ENCODE results near the gene PHLDB1. TPM values are rescaled to one million over a fixed set of nuclear protein-coding genes. Genes with fewer than 3 reads are reported as not detected.
A peak's percentile ranks its signal among the peaks of the same experiment; 100 is the strongest.

Gene PHLDB1
- polyA plus RNA-seq, 1 of the 3 experiments (the other 2 are of a cell fraction) = 89.4 TPM

- Histone ChIP-seq H3K9me3 (no peaks in the 10 kb centered on the region), H3K9me2 (no peaks in the 10 kb centered on the region), H3K9ac (peak within 1 kb of the TSS; percentile 100), H3K79me2 (ENCODE audit: insufficient read depth) (peaks cover 56% of the 10 kb centered on the region), H3K27ac (ENCODE audit: low read depth in 2 of 2, low read length in 1 of 2) (peak within 1 kb of the TSS; percentile 93 to 97), H3K27me3 (ENCODE audit: insufficient read depth) (no peaks in the 10 kb centered on the region), H3K4me2 (peak within 1 kb of the TSS; percentile 77), H3K4me1 (ENCODE audit: control insufficient read depth in 1 of 2, insufficient read depth in 2 of 2, low read depth in 1 of 2, low read length in 1 of 2) (peaks cover 6 to 12% of the 10 kb centered on the region in 2 experiments; a peak in 3 of 4 replicates), H3K36me3 (replicated peaks in 1 of 2; ENCODE audit: control insufficient read depth in 1 of 2, insufficient read depth in 2 of 2, low read length in 1 of 2) (peaks cover 0 to 10% of the 10 kb centered on the region in 2 experiments), H2AFZ (ENCODE audit: low read depth) (peak within 1 kb of the TSS; percentile 94), H3F3A (replicated peaks; ENCODE audit: insufficient read depth) (peaks cover 5% of the 10 kb centered on the region), H3K4me3 (ENCODE audit: low read depth in 2 of 2, low read length in 1 of 2) (peak within 1 kb of the TSS; percentile 85 to 92), H4K20me1 (ENCODE audit: insufficient read depth) (peaks cover 44% of the 10 kb centered on the region)
- CTCF ChIA-PET = interaction anchor here (0.8 to 1.7 kb wide), 3 partner anchors 25 to 88 kb away, joined by 3 to 6 read pairs (median 3); no protein-coding TSS in a partner anchor
- WGBS (ENCODE audit: low lambda C conversion rate) = 2% methylated on average over 21 of the region's 55 CpGs
- TF ChIP-seq, protein P1, sequence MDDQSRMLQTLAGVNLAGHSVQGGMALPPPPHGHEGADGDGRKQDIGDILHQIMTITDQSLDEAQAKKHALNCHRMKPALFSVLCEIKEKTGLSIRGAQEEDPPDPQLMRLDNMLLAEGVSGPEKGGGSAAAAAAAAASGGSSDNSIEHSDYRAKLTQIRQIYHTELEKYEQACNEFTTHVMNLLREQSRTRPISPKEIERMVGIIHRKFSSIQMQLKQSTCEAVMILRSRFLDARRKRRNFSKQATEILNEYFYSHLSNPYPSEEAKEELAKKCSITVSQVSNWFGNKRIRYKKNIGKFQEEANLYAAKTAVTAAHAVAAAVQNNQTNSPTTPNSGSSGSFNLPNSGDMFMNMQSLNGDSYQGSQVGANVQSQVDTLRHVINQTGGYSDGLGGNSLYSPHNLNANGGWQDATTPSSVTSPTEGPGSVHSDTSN (IDR thresholded peaks at IDR 0.05) = no peak
- TF ChIP-seq GATA2 (CRISPR knock-in tag; IDR thresholded peaks at IDR 0.05) (no peak), SMC3 (IDR thresholded peaks at IDR 0.05; ENCODE audit: low read depth, low read length) (no peak), RAD21 (IDR thresholded peaks at IDR 0.05; ENCODE audit: low read length) (no peak), TAF1 (IDR thresholded peaks at IDR 0.05; ENCODE audit: borderline replicate concordance, low read depth, low read length) (peak; percentile 64; the same call in 1 of the 2 replicates), NRF1 (IDR thresholded peaks at IDR 0.05; ENCODE audit: low read depth, low read length) (no peak), USF1 (IDR thresholded peaks at IDR 0.05; ENCODE audit: borderline replicate concordance, low read depth) (no peak), TEAD4 (IDR thresholded peaks at IDR 0.05; ENCODE audit: borderline replicate concordance, insufficient read depth) (no peak), MAX (IDR thresholded peaks at IDR 0.05; ENCODE audit: low read depth) (no peak), FOXM1 (IDR thresholded peaks at IDR 0.05; ENCODE audit: low read depth) (no peak), RCOR1 (IDR thresholded peaks at IDR 0.05; ENCODE audit: low read length) (no peak), GABPA (IDR thresholded peaks at IDR 0.05; ENCODE audit: low read depth) (peak; percentile 63), FOXJ3 (CRISPR knock-in tag; IDR thresholded peaks at IDR 0.05) (no peak), ELF1 (IDR thresholded peaks at IDR 0.05) (peak; percentile 50), SIN3A (IDR thresholded peaks at IDR 0.05; ENCODE audit: borderline replicate concordance, low read depth, low read length) (no peak), YY1 (IDR thresholded peaks at IDR 0.05; ENCODE audit: low read depth) (peak; percentile 89)
- DNase-seq = peak; percentile 92
- POLR2A ChIA-PET = interaction anchor here (0.6 to 0.8 kb wide), 2 partner anchors 33 to 200 kb away, joined by 3 read pairs; no protein-coding TSS in a partner anchor
Observed at GRCh38 chr11:118572061-118572980, 35.1 kb upstream of the PHLDB1 start, which contains the start of gene ARCN1. ARCN1 (plus strand) TSS chr11:118572409; CDS start chr11:118572548, 139 bp downstream.

Data from SK-N-SH (cell line).